Measurements from ENCODE around the gene TMEM39B.
"Not testable (repeated sequence)": the region's sequence is repeated elsewhere in the genome, so short reads cannot be mapped to it uniquely, and the experiment has no call there.

TMEM39B gene

GRCh38 chr1:32114420-32114819, 41.7 kb downstream of the TMEM39B start:
- no peak for DNase-seq

GRCh38 chr1:32115496-32115895, 42.8 kb downstream of the TMEM39B start:
- no peak for DNase-seq

- no peak for DNase-seq
These were observed 43.8 kb downstream of the TMEM39B start for GRCh38 chr1:32116531-32116930.

- no peak for DNase-seq
These were observed 49.4 kb downstream of the TMEM39B start for GRCh38 chr1:32122151-32122550.

GRCh38 chr1:32123361-32123760, 50.6 kb downstream of the TMEM39B start:
- not testable (repeated sequence) for DNase-seq

- DNase-seq: no peak
These were observed 52.6 kb downstream of the TMEM39B start for GRCh38 chr1:32125313-32125712.

GRCh38 chr1:32126770-32127169, 54.0 kb downstream of the TMEM39B start:
- no peak for DNase-seq

- no peak for DNase-seq
These were observed 54.9 kb downstream of the TMEM39B start for GRCh38 chr1:32127409-32128198.

GRCh38 chr1:32128479-32128878, 55.7 kb downstream of the TMEM39B start:
- DNase-seq: no peak

- no peak for DNase-seq
These were observed 56.2 kb downstream of the TMEM39B start for GRCh38 chr1:32128964-32129363.

GRCh38 chr1:32133950-32134280, 61.2 kb downstream of the TMEM39B start:
- DNase-seq: not testable (repeated sequence)

- DNase-seq: no peak
These were observed 64.4 kb downstream of the TMEM39B start for GRCh38 chr1:32137111-32137510.

- no peak for DNase-seq
These were observed 66.2 kb downstream of the TMEM39B start for GRCh38 chr1:32138965-32139364.

- no peak for DNase-seq
These were observed 69.9 kb downstream of the TMEM39B start for GRCh38 chr1:32142446-32143301.

- DNase-seq: not testable (repeated sequence)
These were observed 70.6 kb downstream of the TMEM39B start for GRCh38 chr1:32143302-32143695.

GRCh38 chr1:32144033-32144432, 71.3 kb downstream of the TMEM39B start:
- no peak for DNase-seq

GRCh38 chr1:32147799-32148198, 75.1 kb downstream of the TMEM39B start:
- not testable (repeated sequence) for DNase-seq

GRCh38 chr1:32150847-32151246, 78.1 kb downstream of the TMEM39B start:
- DNase-seq: no peak

- no peak for DNase-seq
These were observed 78.6 kb downstream of the TMEM39B start for GRCh38 chr1:32151319-32151787.
